Measurements from ENCODE around the gene L3HYPDH. TPM values are rescaled to one million over a fixed set of nuclear protein-coding genes. Genes with fewer than 3 reads are reported as not detected.
"Not testable (repeated sequence)": the region's sequence is repeated elsewhere in the genome, so short reads cannot be mapped to it uniquely, and the experiment has no call there.

L3HYPDH gene
- polyA plus RNA-seq, 4 donors, result 43.9 to 60.5 (median 50.3) TPM

DNA sequence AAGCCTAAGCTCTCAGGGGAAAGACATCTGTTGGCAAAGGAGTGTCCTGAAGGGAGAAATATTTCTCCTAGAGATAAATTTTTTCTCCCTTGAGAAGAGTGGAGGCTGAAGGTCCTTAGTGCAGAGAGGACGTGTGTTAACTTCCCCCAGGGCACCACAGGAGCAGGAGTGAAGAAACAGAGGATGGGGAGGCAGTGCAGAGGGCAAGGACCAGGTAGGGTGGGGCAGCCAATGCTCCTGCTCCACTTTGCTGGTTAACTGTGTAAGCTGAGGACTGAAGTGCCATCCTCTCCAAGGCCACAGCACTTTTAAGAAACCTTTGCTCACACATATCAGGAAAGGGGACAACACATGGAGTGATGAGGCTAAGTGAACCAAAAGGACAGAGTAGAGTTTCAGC is 4.0 kb downstream of the L3HYPDH start:
- no peak for DNase-seq (ENCODE audit: low read depth in 4 of 4, low spot score in 3 of 4)

DNA sequence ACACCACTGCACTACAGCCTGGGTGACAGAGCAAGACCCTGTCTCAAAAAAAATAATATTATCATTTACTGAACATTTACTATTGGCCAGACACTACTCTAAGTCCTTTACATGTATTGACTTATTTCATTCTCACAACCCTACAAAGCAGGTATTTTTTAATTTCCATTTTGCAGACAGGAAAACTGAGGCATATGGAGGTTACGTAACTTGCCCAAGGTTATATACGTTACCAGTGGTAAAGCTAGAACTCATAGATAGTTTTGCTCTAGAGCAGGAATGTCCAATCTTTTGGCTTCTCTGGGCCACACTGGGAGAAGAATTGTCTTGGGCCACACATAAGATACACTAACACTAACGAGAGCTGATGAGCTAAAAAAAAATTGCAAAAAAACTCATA is 5.7 kb downstream of the L3HYPDH start:
- no peak for DNase-seq (ENCODE audit: low read depth in 4 of 4, low spot score in 3 of 4)

DNA sequence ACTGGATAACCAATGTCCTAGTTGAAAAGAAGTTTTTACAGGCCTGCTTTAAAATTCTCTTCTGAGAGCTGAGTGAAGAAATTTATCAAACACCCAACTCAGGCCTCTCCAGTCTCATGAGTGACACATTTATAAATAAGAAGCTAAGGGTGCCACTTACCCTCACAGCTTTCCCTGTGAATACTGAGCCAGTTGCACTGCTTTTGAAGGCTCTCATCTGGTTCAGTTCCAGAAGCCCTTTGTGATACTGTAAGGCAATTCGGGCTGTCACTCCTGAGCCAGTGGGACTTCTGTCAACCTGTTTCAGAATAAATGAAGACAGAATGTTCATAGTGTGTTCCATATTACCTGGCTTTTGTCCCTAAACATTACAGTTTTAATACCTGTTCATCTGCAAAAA is 8.5 kb downstream of the L3HYPDH start:
- no peak for DNase-seq (ENCODE audit: low read depth in 4 of 4, low spot score in 3 of 4)

DNA sequence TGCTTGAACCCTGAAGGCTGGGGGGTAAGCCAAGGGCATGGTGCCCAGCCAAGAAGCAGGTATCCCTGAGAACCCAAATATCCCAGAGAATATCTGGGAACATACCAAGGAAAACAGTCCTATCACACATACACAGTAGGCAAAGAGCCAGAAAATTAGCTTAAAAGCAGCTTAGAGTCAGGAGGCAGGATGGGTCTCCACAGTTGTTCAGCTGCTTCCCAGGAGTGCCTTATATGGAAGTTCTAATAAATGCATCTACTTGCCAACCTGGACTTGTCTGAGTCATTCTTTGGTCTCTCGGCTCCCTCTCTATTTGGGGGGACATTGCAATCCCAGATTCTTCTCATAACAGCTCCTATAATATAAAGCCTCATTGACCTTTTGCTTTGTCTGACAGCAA is 10.0 kb downstream of the L3HYPDH start:
- DNase-seq (ENCODE audit: low read depth in 4 of 4, low spot score in 3 of 4), result no peak

DNA sequence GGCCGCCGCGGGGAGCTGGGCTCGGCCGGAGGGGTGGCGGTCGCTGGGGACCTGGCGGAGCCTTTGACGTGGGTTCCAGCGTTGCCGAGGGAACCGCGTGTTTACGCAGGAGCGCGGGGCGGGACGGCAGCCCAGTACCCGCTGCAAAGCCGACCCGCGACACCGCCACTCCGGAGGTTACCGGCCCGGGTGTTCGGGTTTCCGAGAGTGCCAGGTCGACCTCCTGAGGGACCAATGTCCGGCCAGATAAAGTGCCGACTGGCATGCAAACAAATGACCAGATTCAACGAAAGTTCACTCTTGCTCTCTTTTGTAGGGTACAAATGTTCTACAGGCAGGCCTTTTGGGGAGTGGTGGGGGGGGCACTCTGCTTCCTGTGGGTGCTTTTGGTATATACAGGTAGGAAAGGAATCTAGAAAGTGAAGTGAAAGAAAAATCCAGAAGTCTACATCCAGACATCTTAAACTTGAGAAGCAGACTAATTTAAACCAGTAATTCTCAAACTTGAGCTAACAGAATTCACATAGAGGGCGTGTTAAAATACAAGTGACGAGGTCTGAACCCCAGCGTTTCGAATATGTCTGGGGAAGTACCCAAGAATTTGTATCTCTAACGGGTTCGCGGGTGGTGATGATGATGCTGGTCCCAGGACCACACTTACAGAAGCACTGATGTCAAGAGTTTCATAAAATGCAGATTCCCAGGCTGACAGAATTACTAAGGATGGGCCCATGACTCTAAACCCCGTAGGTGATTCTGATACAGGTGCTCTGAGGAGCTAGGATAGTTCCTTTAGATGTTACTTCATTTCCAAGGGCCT is 18.7 kb downstream of the L3HYPDH start, which contains the start of gene GPR135:
Gene GPR135, minus strand, starts transcription at position 65 of the 820 bp plus-strand sequence. CDS start 154 bp downstream, outside the sequence.
- DNase-seq (ENCODE audit: low read depth in 4 of 4, low spot score in 3 of 4), result peak in 2 of 4 donors; percentile 33 to 44

DNA sequence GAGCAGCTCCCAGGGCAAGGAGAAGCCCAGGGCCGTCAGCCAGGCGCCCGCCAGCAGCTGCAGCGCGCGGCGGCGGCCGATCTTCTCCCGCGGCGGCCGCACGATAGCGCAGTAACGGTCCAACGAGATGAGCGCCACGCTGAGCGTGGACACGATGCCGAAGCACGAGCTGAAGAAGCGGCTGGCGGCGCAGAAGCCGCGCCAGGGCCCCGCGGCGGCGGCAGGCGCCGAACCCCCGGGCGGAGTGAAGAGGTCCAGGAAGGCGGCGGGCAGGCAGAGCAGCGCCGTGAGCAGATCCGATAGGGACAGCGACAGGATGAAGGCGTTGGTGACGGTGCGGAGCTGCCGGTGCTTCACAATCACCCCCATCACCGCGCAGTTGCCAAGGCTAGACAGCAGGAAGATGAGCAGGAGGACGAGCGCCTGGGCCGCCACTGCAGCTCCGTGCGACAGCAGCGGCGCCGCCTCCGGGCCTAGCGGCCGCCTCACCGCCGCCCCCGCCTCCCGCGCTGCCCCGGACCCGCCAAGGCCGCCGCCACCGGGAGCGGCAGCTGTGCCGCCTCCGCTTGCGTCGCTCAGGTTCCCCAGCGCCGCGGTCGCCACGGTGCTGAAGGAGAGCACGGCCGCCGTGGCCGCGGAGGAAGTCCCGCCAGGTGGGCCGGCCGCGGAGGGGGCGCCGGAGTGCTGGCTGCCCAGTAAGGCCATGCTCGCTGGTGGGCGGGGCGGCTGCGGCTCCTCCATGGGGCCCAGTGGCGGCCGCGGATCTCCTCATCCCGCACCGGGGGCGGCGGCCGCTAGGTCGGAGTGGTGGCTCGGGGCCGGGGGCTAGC is 19.5 kb downstream of the L3HYPDH start:
- peak in 2 of 4 donors; percentile 32 to 54 for DNase-seq (ENCODE audit: low read depth in 4 of 4, low spot score in 3 of 4)

DNA sequence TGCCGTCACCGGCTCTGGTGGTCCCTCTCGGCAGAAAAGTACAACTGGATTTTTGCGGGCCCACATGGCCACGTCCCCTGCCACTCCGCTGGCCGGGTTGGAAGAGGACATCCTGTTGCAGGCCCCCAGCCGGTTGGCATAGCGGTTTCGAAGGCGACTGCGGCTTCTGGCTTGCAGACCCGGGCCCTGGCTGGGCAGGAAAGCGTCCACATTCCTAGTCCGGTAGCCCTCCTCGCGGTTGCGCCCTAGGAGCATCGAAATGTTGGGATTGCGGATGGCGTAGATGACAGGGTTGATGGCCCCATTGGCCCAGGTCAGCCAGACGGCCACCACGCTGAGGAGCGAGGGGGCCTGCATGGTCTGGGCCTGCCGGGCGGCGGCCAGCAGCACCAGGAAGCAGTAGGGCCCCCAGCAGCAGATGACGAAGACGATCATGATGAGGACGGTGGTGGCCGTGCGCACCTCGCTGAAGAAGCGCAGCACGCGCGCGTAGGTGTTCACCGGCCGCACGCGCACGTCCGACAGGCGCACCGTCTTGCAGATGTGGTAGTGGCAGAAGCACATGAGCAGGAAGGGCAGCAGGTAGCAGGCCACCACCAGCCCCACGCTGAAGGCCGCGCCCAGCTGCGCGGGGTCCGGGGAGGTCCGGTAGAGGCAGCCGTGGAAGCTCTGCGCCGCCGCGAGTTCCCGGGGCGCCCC is 20.3 kb downstream of the L3HYPDH start:
- DNase-seq (ENCODE audit: low read depth in 4 of 4, low spot score in 3 of 4), result no peak

DNA sequence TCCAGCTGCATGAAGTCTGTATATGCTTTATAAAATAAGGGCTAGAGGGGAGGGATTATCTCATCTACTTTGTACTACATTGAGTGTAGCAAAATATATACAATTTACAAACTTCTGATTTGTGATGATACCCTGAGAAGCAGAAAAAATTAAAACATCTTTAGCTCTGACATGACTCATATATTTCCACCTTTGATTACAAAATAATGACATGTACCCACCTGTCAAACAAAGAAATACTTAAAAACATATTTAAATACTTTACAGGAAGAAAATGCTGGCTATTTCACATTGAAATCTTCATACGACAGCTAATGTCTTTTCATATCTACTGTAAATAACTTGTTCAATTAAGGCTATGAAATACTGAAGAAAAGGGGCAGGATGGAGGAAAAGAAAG is 22.3 kb downstream of the L3HYPDH start:
- DNase-seq (ENCODE audit: low read depth in 4 of 4, low spot score in 3 of 4), result no peak

DNA sequence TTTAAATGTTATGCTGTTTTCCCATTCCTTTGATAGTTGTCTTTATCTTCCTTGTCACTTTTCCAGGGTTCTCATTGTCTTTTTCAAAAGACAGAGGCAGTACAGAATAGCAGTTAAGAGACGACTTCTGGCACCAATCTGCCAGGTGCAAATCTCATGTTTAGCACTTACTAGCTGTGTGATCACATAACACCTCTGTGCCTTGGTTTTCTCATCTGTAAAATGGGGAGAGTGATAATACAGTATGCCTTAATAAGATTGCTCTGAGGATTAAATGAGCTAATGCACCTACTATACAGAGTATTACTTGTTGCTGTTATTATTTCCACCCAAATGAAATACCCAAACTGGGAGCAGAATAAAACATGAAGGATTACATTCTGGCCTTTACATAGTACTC is 23.8 kb downstream of the L3HYPDH start:
- no peak for DNase-seq (ENCODE audit: low read depth in 4 of 4, low spot score in 3 of 4)

DNA sequence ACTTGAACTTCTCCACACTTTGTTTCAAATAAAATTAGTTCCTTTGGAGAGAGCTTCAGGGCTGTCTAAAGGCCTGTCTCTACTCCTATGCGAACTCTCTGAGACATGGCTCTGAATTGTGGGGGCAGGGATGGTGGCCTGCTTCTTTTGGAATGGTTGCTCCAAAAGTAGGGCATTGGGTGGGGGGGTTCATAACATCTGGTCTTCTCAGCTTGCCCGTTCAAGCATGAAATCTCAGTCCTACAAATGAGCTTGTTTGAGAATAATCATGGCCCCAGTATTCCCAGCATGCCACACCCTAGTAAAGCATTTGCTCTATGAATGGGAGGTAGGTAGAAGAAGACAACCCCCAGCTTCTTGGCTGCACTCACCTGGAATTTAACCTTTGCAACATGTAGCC is 25.7 kb downstream of the L3HYPDH start:
- no peak for DNase-seq (ENCODE audit: low read depth in 4 of 4, low spot score in 3 of 4)

DNA sequence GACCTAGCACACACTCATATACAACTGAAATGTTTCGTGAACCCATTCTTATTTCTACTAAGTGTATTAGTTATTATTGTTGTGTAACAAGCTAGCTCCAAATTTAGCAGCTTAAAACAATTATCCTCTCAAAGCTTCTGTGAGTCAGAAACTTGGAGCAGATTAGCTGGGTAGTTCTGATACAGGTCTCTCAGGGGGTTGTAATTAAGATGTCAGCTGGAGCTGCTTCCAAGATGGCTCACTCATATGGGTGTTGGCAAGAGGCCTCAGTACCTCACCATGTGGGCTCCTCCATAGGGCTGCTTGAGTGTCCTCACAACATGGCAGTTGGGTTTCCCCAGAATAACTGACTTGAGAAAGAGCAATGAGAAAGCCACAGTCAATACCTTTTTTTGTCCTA is 28.8 kb downstream of the L3HYPDH start:
- DNase-seq (ENCODE audit: low read depth in 4 of 4, low spot score in 3 of 4), result no peak

DNA sequence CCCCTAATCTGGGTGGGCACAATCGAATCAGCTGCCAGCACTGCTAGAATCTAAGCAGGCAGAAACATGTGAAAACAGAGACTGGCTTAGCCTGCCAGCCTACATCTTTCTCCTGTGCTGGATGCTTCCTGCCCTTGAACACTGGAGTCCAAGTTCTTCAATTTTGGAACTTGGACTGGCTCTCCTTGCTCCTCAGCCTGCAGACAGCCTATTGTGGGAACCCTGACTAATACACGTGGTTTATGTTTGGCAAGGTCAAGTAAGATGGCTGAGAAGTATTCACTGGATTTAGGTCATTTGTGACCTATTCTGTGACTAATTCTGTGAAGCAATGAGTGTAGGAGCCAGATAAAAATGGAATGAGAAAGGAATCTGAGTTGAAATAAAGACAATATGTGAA is 30.1 kb downstream of the L3HYPDH start:
- no peak for DNase-seq (ENCODE audit: low read depth in 4 of 4, low spot score in 3 of 4)

DNA sequence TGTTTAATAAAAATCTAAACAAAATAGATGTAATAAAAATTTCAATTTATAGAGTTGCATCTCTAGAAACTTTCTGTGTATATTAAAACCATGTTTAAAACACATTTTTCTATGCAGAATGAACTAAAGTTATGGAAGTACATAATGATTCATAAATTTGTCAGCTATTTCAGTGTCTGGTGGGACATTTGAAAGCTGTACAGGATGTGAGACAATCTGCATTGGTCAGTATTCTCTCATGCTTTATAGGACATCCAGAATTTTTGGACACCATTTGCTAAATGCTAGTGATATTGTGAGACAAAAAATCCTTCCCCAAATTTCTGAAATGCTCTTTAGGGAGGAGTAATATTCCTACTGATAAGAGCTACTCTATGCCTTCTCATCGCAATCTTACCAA is 32.4 kb downstream of the L3HYPDH start:
- DNase-seq (ENCODE audit: low read depth in 4 of 4, low spot score in 3 of 4), result no peak

DNA sequence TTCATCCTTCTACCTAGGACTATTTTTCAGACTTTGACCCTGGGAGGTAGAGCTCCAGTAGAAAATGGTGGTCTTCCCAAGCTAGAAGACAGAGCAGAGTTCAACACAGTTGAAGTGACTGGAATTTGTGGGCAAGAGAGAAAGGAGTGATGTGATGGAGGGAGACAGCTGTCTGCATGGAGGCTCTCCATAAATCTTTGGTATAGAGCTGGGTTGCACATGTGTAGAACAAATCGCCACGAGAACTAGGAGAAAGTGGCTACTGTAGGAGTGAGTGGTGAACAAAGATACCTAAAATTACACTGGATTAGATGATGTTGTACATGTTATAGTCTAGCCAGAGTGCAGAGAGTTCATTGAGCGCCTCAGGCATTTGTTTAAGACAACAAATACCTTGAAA is 33.5 kb downstream of the L3HYPDH start:
- DNase-seq (ENCODE audit: low read depth in 4 of 4, low spot score in 3 of 4), result no peak

DNA sequence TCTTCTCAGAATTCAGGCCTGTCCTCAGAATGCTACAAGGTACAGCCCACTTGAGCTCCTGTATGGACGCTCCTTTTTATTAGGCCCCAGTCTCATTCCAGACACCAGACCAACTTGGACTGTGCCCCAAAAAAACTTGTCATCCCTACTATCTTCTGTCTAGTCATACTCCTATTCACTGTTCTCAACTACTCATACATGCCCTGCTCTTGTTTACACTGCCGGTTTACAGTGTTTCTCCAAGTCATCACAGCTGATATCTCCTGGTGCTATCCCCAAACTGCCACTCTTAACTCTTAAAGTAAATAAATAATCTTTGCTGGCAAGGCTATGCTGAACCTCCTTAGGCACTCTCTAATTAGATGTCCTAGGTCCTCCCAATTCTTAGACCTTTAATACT is 35.5 kb downstream of the L3HYPDH start:
- not testable (repeated sequence) for DNase-seq (ENCODE audit: low read depth in 4 of 4, low spot score in 3 of 4)

DNA sequence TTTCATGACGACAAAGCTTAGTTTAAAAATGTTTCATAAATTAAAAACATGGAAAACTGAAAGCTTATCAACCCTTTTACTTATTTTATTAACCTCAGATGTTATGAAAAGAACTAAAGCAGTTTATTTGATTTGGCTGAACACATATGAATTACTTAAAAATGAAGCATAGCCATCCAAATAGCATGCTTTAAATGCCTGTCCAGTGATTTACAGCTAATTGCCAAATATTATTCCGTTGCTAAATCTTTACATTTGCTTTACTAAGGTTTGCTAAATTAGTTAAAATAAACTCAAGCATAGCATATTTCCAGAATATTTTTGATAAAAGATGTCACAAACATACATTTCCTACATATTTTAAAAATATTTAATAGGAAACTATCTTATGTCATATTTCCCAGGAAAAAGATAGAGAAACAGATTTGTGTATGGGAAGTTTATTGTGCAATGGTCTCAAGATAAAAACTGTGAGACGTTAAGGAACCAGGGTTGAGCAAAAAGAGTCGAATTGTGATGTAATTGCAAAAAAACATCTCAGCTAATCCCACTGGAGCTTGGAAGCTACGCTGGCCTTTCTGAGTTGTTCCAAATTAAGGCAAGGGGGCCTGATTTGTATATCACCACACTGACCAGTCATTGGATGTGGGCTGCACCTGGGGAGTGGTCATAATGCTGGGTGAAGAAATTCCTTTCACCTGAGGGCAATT is 44.8 kb downstream of the L3HYPDH start:
- DNase-seq (ENCODE audit: low read depth in 4 of 4, low spot score in 3 of 4), result no peak

DNA sequence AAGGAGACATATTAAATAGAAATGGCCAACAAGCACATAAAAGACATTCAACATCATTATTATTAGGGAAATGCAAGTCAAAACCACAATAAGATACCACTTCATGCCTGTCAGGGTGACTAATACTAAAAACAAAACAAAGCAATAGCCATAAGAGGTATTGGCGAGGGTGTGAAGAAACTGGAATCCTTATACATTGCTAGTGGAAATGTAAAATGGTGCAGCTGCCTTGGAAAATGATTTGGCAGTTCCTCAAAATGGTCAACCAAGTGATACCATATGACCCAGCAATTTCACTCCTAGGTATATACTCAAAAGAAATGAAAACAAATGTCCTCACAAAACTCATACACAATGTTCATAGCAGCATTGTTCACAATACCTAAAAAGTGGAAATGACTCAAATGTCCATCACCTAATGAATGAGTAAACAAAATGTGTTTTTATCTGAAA is 46.0 kb downstream of the L3HYPDH start:
- no peak for DNase-seq (ENCODE audit: low read depth in 4 of 4, low spot score in 3 of 4)

DNA sequence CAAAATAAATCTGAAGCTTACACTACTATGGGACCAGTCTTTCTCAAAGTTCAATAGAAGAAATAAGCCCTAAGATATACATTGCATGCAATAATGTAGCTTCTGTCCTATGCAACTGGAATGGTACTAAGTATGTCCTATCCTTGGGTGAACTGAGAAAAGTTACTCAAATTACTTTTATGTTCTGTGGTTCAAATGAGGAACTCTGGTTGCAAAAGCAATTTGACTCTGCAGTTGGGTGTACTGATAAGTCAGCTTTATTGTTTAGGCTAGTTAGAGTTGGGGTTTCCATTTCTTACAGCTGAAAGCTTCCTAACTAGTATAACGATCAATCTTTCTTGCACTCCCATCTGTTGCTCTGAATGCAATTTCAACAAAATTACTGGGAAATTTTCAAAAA is 48.2 kb downstream of the L3HYPDH start:
- no peak for DNase-seq (ENCODE audit: low read depth in 4 of 4, low spot score in 3 of 4)

DNA sequence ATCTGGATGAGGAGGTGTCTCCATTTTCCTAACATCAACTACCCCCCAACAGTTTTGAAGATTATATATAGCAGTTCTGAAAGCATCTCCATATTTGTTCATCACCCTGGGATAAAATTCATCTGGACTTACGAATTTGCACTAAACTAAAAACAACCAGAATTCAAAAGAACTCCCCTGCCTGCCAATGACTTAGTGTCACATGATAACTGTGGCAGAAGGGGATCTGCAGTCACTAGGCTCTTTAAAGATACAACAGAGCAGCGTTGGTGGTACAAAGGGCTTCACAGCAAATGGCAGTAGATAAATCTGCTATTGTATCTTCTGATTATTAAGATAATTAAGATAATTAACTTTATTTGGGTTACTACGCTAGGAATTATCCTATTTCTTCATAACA is 49.1 kb downstream of the L3HYPDH start:
- no peak for DNase-seq (ENCODE audit: low read depth in 4 of 4, low spot score in 3 of 4)

DNA sequence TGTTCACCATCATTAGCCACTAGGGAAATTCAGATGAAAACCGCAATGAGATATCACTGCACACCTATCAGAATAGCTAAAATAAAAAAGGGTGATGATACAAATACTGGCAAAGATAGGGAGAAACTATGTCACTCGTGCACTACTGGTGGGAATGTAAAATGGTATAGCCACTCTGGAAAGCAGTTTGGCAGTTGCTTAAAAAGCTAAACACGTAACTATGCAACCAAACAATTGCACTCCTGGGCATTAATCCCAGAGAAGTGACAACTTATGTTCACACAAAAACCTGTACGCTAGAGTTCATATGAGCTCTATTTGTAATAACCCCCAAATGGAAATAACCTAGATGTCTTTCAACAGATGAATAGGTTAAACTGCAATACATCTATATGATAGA is 54.4 kb downstream of the L3HYPDH start:
- DNase-seq (ENCODE audit: low read depth in 4 of 4, low spot score in 3 of 4), result no peak

All from left renal pelvis (tissue), 4 donors.